GM21528 (cell line): ENCODE measurements around the gene KCNH8.
A peak's percentile ranks its signal among the peaks of the same experiment; 100 is the strongest.
"Not testable (repeated sequence)": the region's sequence is repeated elsewhere in the genome, so short reads cannot be mapped to it uniquely, and the experiment has no call there.

Source experiments
- ATAC-seq: cut with Tn5 transposase; IDR thresholded peaks from one replicate; pipeline ENCODE4 v1.9.1; 2021; ENCODE audit warnings: mild to moderate bottlenecking, moderate library complexity; ENCODE audit not compliant: unreplicated experiment, low FRiP score

The KCNH8 gene

DNA sequence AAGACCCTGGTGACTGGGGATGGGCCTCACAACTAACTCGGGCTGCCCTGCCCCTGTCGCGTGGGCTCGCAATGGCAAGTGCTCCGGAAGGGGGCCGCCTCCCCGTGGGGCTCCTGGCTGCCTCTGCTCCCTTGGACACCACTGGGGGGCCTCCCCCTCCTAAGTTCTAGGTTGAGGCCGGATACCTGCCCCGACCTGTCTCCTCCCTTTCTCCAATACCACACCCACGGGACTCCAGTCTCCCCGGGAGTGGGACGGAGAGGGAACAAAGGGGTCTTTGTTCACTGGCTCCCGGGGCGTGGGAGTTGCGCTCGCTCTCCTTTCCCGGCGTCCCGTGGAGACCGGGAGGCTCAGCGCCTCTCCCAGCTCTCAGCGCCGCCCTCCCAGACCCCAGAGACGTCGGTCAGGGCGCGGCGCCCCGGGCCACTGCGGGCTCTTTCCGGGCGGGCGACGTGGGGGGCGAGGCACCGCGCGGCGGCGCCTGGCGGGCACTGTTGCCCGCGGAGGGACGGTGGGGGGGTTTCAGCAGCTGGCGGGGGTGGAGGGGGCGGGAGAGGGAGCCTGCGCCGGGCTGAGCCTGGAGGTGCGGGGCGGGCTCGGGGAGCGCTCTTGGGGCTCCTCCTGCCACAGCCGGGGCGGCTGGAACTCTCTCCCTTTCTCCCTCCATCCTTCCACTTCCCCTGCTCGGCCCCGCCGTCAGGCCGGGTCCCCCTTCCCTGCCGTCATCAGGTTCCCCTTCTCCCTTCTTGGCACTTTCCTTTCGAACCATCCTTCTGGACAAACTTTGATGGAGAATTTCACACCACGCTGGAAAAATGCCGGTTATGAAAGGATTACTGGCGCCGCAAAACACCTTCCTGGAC is at the start of gene KCNH8:
TSS of gene KCNH8 (plus strand) at position 606 of the 863 bp plus-strand sequence. CDS start at position 816, 210 bp downstream.
- no peak for ATAC-seq

DNA sequence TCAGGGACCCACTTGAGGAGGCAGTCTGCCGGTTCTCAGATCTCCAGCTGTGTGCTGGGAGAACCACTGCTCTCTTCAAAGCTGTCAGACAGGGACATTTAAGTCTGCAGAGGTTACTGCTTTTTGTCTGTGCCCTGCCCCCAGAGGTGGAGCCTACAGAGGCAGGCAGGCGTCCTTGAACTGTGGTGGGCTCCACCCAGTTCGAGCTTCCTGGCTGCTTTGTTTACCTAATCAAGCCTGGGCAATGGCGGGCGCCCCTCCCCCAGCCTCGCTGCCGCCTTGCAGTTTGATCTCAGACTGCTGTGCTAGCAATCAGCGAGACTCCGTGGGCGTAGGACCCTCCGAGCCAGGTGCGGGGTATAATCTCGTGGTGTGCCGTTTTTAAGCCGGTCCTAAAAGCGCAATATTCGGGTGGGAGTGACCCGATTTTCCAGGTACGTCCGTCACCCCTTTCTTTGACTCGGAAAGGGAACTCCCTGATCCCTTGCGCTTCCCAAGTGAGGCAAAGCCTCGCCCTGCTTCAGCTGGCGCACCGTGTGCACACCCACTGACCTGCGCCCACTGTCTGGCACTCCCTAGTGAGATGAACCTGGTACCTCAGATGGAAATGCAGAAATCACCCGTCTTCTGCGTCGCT is 45.5 kb upstream of the KCNH8 start:
- ATAC-seq, result not testable (repeated sequence)

DNA sequence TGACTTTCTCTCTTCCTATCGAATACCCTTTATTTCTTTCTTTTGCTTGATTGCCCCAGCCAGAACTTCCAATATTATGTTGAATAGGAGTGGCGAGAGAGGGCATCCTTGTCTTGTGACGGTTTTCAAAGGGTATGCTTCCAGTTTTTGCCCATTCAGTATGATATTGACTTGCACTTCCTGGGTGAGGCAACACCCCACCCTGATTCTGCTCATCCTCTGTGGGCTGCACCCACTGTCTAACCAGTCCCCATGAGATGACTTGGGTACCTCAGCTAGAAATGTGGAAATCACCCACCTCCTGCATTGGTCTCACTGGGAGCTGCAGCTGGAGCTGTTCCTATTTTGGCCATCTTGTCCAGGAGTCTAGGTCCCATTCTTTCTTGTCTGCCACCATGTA is 44.8 kb upstream of the KCNH8 start:
- ATAC-seq, result no peak

DNA sequence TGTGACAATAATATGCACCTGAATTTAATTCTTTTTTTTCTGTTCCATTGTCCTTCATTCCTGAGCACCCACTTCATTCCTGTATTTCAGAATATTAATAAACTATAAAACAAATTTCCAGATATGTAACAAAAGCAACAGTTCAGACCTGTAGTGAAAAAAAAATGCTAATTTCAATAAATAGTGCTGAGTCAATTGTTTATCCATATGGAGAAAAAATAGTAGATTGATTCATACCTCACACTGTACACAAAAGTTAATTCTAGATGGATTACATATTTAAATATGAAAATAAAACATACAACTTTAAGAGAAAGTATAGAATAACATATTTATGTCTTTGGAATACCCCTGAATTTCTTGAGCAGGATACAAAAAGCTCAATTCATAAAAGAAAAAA is 43.9 kb upstream of the KCNH8 start:
- ATAC-seq, result no peak

DNA sequence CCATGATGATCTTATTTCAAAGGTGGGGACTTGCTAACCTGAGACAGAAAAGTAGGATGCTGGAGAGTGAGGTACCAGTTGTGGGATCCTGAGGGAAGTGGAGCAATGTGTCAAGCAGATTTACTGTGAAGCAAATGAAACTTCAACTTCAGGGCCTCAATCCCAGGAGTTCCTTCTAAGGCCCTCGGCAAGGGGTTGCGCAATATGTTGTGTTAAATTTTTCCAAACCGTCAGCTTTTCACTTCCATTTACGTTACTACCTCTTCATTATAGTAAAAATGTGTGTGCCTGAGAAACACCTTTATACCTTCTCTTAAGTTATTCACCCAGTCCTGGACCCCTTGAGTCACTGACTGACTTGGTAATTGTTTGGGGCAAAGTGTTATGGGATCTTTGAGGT is 42.5 kb upstream of the KCNH8 start:
- ATAC-seq, result no peak

DNA sequence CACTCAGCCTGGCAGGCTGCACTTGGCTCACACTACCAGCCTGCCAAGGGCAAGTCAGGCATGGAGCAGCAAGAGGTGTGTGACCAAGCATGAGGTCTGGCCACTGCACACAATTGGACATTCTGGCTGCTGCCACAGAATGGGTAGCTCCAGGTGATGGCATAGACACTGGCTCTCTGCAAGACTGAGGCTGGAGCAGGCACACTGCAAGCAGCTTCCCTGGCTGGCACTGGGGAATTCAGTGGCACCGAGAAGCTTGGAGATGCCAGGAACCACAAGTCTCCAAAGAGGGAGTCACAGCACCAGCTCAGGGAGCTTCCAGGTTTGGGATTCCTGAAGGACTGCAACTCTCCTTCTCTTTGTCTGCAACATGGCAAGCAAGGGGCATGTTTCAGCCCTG is 42.0 kb upstream of the KCNH8 start:
- ATAC-seq, result no peak

DNA sequence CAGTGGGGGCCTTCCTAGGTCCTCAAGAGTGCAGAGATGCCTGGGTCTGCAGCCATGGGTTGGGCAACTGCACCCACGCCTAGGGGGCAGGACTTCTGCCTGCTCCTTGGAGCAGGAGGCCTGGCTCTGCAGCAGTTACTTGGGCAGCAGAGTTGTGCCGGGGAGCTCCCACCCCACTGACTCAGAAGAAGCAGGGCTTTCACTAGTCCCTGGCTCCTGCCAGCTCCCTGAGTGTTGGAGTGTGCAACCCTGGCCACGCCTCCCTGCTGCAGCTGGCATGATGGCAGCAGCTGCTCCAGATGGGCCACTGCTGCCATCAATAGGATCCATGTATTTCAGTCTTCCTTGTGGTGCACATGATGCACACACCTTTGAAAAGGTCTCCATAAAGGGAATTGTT is 40.6 kb upstream of the KCNH8 start:
- no peak for ATAC-seq

DNA sequence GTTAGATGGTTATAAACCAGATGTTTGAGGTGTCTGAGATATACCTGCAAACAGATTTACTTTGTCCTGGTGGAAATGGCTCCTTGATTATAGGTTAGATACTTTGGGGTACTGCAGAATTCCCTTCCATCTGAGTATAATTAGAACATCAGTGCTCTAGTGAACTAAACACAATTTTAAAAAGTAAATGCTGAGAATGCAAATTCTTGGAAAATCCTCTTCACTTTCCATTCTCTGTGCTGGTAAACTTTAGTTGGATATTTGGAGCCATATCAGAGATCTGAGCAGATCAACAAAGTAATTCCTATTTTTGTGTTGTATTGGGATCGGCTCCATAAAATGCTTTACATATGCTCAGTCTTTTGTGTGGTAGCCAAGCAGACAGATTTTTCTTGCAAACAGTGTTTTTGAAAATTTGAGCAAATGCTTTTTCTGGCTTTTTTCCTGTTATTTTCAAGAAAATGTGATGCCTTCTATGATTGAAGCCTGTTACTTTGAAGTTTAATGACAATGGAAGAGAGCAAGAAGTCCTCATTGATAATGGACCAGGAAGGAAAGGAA is 37.9 kb upstream of the KCNH8 start:
- ATAC-seq, result no peak

DNA sequence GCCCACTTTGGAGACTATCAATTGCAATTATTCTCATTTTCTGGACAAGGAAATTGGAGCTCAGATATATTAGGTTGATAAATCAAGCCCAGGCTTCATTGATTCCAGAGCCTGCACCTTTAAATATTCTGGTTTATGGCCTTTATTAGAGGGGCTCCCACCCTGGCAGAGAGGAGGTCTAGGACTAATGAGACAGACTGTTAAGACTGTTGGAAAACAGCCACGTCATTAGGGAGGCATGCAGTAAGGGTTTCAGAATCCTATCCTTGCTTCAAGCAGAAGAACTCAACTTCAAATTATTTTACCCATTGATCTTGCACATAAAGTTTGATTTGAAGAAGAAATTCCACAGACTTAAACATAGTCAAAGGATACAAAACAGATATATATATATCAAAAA is 33.8 kb upstream of the KCNH8 start:
- no peak for ATAC-seq

DNA sequence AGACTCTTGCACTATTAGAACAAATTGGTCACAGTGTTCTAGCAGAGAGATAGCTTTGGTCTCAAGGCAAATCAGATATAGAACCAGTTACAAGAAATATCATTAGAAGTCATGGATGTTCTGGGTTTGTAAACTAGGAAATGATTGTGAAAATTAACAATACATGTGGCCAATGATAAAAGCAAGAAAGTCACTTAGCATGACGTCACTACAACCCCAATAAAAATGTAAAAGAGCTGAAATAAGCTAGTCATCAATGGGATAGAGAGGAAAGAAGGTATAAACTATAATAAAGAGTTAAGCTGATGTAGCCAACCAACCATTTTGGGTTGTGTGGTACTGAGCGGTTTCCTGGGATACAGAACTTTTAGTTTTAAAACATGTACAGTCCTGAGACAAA is 32.1 kb upstream of the KCNH8 start:
- ATAC-seq, result no peak

DNA sequence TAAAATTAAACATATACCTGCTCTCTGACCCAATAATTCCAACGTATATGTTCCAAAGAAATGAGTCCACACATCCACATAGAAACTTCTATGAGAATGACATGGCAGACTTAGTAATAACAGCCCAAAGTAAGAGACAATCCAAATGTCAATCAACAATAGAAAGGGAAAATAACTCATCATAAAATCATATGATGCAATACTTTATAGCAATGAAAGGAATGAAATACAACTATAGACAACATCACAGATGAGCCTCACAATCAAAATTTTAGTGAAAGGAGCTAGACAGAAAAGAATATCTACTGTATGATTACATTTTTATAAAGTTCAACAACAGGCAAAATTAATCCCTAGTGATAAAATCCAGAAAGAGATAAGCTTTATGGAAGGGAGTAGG is 23.6 kb upstream of the KCNH8 start:
- ATAC-seq, result no peak

DNA sequence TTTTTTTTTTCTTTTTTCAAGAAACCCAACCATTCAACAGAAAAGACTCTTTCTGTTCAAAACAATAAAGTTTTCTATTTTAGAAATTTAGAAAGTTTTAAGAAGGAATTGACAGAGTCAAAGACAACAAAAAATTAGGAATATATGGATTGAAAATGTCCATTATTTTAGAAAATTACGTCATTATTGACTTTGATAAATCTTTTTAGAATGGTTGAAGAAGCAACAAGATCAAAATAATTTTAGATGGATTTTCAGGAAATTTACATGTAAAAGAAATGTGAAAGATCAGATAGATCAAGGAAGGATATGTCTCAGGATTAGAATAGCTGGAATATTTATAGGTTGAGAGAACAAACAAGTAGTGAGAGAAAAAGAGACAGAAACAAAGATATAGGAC is 8.4 kb upstream of the KCNH8 start:
- no peak for ATAC-seq

DNA sequence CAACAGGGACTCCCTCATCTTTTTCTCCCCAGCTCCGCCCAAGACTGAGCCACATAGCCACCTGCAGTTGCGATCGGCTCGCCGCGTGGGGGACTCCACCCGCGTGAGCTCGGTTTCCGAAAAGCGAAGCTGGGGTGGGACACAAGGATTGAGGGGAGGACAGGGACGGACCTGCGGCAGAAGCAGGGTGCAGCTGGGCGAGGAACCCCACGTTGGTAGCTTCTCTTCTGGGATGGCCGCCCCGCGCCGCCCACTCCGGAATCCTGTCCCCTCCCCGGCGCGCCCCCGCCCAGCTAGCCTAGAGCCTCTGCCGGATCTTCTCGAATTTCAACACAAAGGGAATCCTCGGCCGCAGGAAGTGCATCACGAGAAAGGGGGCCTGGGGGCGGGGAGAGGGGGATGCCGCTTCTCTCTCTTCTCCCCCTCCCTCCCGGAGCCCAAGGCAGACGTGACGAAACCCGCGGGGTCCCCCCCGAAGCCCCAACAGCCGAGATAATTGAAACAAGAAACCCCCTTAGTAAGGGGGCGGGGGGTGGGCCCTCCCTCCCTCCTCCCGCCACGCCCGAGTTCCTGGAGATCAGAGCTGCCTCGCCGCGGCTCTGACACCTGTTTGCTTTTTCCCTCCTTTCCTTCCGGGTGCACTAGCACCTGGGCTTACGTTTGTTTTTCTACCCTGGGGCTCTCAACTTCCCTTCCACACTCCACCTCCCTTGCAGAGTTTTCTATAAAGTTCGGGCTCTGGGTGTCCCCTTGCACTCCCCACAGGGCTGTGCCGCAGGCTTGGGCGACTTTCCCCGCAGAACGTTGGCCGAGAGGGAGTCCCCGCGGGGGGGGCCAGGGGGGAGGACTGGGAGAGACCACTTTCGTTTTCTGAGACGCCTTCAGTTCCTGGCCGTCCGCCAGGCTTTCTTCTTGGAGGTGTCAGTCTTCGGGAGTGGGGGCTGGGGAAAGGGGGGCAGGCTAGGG is 1.3 kb upstream of the KCNH8 start:
- ATAC-seq, result peak; percentile 81

DNA sequence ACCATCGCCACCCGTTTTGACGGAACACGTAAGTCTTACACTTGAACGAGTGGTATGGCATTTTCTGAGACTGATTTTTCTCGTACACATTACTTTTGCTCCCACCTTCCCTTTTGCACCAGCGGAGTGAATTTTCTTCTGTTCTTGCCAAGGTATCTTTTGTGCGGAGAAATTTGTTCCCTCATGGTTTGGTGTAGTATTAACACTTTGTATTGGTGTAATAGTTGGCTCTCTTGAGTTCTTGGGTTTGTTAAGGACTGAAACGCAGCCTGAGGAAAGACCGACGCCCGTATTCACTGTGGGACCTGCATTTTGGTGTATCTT is 420 bp downstream of the KCNH8 start:
- ATAC-seq, result no peak

DNA sequence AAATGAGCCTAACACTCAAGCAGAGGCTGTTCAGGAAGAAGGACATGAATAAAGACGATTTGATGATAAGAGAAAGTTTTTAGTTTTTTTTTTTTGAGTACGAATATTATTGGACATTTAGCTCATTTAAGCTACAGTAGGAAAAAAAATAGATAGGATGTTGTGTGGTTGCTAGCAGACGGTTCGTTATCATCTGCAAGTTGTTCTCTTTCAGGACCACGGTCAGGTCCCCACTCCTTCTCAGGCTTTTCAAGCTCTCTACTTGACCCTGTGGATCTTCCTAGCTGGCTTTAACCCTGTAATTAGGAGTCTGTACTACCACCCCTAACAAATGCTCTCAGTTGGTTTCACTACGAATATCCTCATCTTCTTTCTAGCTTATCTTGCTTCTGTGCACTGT is 1.1 kb downstream of the KCNH8 start:
- no peak for ATAC-seq

DNA sequence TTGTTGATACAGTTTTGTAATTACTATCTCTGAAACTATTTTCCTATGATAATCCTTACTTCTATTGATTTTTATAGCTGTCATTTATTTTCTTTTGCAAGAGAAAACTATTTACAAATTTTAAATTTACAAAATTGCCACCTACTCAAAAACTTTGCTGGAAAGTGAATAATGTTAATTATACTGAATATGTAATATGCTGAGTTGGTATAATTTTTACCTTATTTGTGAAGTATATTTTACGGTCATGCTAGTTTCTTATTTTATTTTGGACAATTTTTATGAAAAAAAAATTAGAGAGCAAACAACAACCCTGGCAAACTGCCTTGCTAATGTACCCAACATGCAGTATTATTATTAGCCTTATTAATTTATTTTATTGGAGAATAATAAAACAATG is 2.9 kb downstream of the KCNH8 start:
- ATAC-seq, result no peak

DNA sequence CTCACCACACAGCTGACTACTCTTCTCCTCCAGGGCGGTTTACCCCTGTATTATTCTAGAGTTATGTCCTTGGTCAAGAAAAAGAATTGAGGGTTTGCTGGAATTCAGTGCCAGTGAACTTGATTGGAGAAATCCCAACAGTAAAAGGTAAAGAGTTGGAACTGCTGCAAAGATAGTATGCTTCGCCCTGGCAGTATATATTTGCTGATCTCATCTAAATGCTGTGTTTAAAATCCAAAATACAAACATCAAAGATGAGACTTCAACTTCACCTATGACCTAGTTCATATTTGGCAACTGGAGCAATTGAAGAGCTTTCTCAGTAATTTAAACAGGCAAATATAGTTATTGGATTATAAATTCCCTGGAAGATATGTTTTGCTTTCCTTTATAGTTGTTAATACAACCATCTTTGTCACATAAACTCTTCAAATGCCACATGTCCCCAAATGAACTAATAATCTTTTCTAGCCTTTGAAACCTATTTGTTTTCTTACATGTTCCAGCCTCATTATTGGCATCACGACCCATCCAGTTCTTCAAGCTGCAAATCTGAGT is 6.5 kb downstream of the KCNH8 start:
- ATAC-seq, result no peak

DNA sequence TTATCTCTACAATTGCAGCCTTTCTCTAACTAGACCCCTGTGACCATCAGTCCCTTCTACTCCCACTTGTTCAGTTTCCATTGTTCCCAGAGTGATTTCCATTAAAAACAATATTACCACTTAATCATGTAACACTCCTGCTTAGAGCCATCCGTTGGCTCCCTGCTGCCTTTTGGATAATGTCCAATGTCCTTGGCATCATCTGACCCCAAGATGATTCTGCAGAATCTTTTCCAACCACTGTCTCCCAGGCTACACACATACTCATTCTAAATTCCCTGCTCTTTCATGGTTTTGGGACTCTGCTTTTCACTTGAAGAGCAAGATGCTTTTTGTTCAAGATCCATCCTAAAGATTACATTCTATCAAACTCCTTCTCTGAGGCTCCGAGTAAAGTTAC is 7.1 kb downstream of the KCNH8 start:
- no peak for ATAC-seq

DNA sequence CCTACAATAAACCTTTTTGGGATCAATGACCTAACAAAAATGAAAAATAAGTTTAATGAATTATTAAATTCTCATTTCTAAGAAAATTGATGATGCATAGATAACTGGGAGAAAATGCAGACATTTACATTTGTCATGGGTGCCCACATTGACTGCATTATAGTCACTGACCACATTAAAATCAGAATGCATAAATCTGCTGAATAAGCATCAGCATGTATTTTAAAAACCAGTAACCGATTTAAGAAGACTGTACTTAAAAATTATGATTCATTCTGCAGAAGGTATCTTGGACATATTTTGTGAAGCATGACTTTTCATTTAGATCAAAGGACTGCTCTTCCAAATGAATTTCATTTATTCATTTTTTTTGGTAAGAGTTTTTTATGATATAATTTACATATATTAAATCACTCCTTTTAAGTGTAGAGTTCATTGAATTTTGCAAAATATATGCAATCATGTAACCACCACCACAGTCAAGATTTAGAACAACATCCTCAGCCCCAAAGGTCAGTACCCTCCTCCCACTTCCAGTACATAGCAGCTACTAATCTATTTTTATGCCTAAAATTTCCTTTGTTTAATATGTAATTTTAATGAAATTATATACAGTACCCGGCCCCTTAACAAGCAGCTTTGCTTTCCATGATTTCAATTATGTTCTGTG is 11.8 kb downstream of the KCNH8 start:
- ATAC-seq, result no peak

DNA sequence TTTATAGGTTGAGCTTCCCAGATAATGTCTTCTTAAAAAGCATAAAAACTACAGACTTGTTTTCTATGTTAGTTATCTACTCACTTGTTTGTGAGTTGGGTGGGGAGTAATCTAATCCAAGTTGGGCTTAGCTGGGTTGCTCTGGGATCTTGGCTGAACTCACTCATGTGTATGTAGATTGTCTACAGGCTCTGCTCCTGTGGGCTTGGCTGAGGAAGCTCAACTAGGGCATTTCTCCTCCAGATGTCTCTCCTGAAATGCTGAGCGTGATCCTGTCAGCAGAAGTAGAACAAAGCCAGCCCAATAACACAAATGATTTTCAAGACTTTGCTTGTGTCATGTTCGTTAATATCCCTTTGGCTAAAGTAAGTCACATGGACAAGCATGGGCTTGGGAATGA is 17.3 kb downstream of the KCNH8 start:
- ATAC-seq, result no peak
